ENCODE measurements around the gene ARF3. TPM values are rescaled to one million over a fixed set of nuclear protein-coding genes. Genes with fewer than 3 reads are reported as not detected.

Gene ARF3
- total and polyA plus RNA-seq, 2 donors (not counting 1 experiment from before 2014, with no cell fraction given), result 28.1 to 182 TPM

- TF ChIP-seq EZH2 (IDR thresholded peaks at IDR 0.05; ENCODE audit: low read length, missing control alignments) (no peak), CTCF (conservative IDR thresholded peaks at IDR 0.05 in 1 of 2, IDR thresholded peaks at IDR 0.05 in 1 of 2; ENCODE audit: low read depth in 1 of 2, low read length in 2 of 2) (no peak)
- no peak overlapping the region for H3K9ac ChIP-seq (ENCODE audit: insufficient read depth, low read length)
- H2AFZ ChIP-seq (ENCODE audit: low read length), result no peak overlapping the region
- no peaks in the 10 kb centered on the region for H3K9me3 ChIP-seq (ENCODE audit: control insufficient read depth, insufficient read depth, low read depth, low read length)
- H3K27me3 ChIP-seq (ENCODE audit: control insufficient read depth, insufficient read depth, low read length), result no peaks in the 10 kb centered on the region
- peaks cover 2% of the 10 kb centered on the region for H3K36me3 ChIP-seq (ENCODE audit: control insufficient read depth, insufficient read depth, low read length)
- peaks cover 6% of the 10 kb centered on the region for H3K4me1 ChIP-seq (ENCODE audit: control insufficient read depth, extremely low read depth, insufficient read depth, low read length)
- no peak overlapping the region for H3K27ac ChIP-seq (ENCODE audit: insufficient read depth, low read length)
- DNase-seq (ENCODE audit: low read depth in 2 of 2), result no peak
- H4K20me1 ChIP-seq (ENCODE audit: control insufficient read depth, extremely low read depth, insufficient read depth, low read length), result no peaks in the 10 kb centered on the region
- no peak overlapping the region for H3K4me2 ChIP-seq (ENCODE audit: extremely low read depth, insufficient read depth, low read length)
- peaks cover 49% of the 10 kb centered on the region for H3K79me2 ChIP-seq (ENCODE audit: control insufficient read depth, insufficient read depth, low read length)
- H3K4me3 ChIP-seq (replicated peaks in 1 of 4; ENCODE audit: control extremely low read depth in 1 of 4, insufficient read depth in 1 of 4, low read depth in 3 of 4, low read length in 4 of 4), result no peak overlapping the region
Measured at GRCh38 chr12:48954061-48954460, 3.2 kb downstream of the ARF3 start.

GRCh38 chr12:48952691-48953090 is 4.6 kb downstream of the ARF3 start:
- no peak overlapping the region for H3K4me3 ChIP-seq (replicated peaks in 1 of 4; ENCODE audit: control extremely low read depth in 1 of 4, insufficient read depth in 1 of 4, low read depth in 3 of 4, low read length in 4 of 4)
- H3K27me3 ChIP-seq (ENCODE audit: control insufficient read depth, insufficient read depth, low read length), result no peaks in the 10 kb centered on the region
- H3K36me3 ChIP-seq (ENCODE audit: control insufficient read depth, insufficient read depth, low read length), result peaks cover 2% of the 10 kb centered on the region
- no peak overlapping the region for H3K27ac ChIP-seq (ENCODE audit: insufficient read depth, low read length)
- H3K79me2 ChIP-seq (ENCODE audit: control insufficient read depth, insufficient read depth, low read length), result peaks cover 52% of the 10 kb centered on the region
- no peak for DNase-seq (ENCODE audit: low read depth in 2 of 2)
- H4K20me1 ChIP-seq (ENCODE audit: control insufficient read depth, extremely low read depth, insufficient read depth, low read length), result no peaks in the 10 kb centered on the region
- H3K4me2 ChIP-seq (ENCODE audit: extremely low read depth, insufficient read depth, low read length), result no peak overlapping the region
- no peak overlapping the region for H2AFZ ChIP-seq (ENCODE audit: low read length)
- no peak overlapping the region for H3K9ac ChIP-seq (ENCODE audit: insufficient read depth, low read length)
- H3K4me1 ChIP-seq (ENCODE audit: control insufficient read depth, extremely low read depth, insufficient read depth, low read length), result peaks cover 4% of the 10 kb centered on the region
- TF ChIP-seq EZH2 (IDR thresholded peaks at IDR 0.05; ENCODE audit: low read length, missing control alignments), result no peak
- no peak for TF ChIP-seq CTCF (conservative IDR thresholded peaks at IDR 0.05 in 1 of 2, IDR thresholded peaks at IDR 0.05 in 1 of 2; ENCODE audit: low read depth in 1 of 2, low read length in 2 of 2)
- H3K9me3 ChIP-seq (ENCODE audit: control insufficient read depth, insufficient read depth, low read depth, low read length), result no peaks in the 10 kb centered on the region

- TF ChIP-seq CTCF (conservative IDR thresholded peaks at IDR 0.05 in 1 of 2, IDR thresholded peaks at IDR 0.05 in 1 of 2; ENCODE audit: low read depth in 1 of 2, low read length in 2 of 2) (no peak), EZH2 (IDR thresholded peaks at IDR 0.05; ENCODE audit: low read length, missing control alignments) (no peak)
- Histone ChIP-seq H3K4me3 (replicated peaks in 1 of 4; ENCODE audit: control extremely low read depth in 1 of 4, insufficient read depth in 1 of 4, low read depth in 3 of 4, low read length in 4 of 4) (no peak overlapping the region), H2AFZ (ENCODE audit: low read length) (no peak overlapping the region), H3K9me3 (ENCODE audit: control insufficient read depth, insufficient read depth, low read depth, low read length) (no peaks in the 10 kb centered on the region), H3K27me3 (ENCODE audit: control insufficient read depth, insufficient read depth, low read length) (no peaks in the 10 kb centered on the region), H3K9ac (ENCODE audit: insufficient read depth, low read length) (no peak overlapping the region), H3K4me2 (ENCODE audit: extremely low read depth, insufficient read depth, low read length) (no peak overlapping the region), H3K27ac (ENCODE audit: insufficient read depth, low read length) (no peak overlapping the region), H3K36me3 (ENCODE audit: control insufficient read depth, insufficient read depth, low read length) (peaks cover 2% of the 10 kb centered on the region), H4K20me1 (ENCODE audit: control insufficient read depth, extremely low read depth, insufficient read depth, low read length) (no peaks in the 10 kb centered on the region), H3K79me2 (ENCODE audit: control insufficient read depth, insufficient read depth, low read length) (peaks cover 33% of the 10 kb centered on the region), H3K4me1 (ENCODE audit: control insufficient read depth, extremely low read depth, insufficient read depth, low read length) (no peaks in the 10 kb centered on the region)
- no peak for DNase-seq (ENCODE audit: low read depth in 2 of 2)
Measured at GRCh38 chr12:48947727-48948126, 9.6 kb downstream of the ARF3 start.
